ENCODE measurements around the gene TTYH2. TPM values are rescaled to one million over a fixed set of nuclear protein-coding genes. Genes with fewer than 3 reads are reported as not detected.

Gene TTYH2, protein sequence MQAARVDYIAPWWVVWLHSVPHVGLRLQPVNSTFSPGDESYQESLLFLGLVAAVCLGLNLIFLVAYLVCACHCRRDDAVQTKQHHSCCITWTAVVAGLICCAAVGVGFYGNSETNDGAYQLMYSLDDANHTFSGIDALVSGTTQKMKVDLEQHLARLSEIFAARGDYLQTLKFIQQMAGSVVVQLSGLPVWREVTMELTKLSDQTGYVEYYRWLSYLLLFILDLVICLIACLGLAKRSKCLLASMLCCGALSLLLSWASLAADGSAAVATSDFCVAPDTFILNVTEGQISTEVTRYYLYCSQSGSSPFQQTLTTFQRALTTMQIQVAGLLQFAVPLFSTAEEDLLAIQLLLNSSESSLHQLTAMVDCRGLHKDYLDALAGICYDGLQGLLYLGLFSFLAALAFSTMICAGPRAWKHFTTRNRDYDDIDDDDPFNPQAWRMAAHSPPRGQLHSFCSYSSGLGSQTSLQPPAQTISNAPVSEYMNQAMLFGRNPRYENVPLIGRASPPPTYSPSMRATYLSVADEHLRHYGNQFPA
- total RNA-seq, result 5.2 and 5.7 TPM in 2 replicates

DNA sequence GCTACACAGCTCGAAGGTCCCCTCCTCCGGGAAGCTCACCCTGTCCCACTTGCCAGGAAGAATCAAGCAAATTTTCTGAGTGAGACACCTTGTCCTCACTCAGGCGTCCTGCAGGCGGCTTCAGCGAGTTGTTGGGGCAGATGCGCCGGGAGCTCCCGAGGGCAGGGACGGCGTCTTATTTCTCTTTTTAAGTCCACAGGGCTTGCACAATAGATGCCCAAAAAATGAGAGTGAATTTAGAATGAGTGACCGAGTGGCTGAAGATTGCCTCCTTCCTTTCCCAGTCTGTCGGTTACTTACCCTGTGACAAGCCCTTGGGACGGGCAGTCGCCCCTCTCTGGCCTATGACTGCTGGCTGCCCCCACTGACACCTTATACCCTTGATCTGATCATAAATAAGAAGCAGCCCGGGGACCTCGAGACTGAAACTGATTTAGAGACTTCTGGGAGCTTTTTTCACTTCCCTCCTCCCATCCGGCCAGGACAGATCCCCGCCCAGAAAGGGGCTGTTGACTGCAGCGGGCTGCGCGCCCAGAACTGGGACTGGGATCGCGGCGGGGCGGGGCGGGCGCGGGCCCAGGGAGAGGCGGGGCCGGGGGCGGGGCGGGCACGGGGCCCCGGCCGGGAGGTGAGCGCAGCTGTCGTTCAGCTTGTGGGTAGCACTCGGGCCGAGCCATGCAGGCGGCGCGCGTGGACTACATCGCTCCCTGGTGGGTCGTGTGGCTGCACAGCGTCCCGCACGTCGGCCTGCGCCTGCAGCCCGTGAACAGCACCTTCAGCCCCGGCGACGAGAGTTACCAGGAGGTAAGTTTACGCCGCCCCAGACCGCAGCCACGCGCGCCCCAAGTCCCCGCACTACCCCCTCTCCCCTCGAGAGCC lies at the start of gene TTYH2:
TSS of gene TTYH2 (plus strand) at position 659 of the 879 bp plus-strand sequence. CDS start at position 676, 17 bp downstream.

GRCh38 chr17:74203439-74204240 lies 9.7 kb upstream of the TTYH2 start, which contains the start of gene RPL38:
Gene RPL38, plus strand, starts transcription at chr17:74203678. Its CDS starts 278 bp downstream, at chr17:74203956.

DNA sequence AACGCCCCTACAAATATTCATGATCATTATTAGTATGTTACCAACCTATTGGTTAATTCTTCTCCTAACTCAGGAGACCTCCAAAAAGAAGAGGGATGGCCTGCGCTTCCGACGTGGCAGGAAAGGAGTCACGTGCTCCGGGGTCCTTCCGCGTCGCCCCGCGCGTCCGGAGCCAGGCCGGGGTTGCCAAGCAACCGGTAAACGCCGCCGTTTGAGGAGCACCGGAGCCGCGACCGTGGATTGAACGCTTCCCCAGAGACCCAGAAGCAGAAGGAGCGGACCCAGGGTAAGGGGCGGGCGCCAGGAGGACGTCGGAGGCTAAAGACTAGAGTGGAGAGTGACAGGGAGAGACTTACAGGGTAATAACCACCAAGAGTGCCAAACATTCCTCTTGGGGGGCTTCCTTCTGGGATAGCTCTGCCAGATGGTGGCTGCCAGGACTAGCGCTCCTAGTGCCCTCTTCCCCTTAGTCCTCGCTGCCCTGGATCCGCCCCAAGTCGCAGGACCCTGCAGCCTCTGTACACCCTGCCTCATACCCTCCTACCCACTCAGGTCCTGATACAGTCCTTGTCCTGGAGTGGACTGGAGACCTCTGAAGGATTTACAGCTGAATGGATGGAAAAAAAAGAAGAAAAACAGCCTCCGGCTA lies 60.8 kb downstream of the TTYH2 start, which contains the start of gene DNAI2:
TSS of gene DNAI2 (plus strand) at position 175 of the 649 bp plus-strand sequence. CDS start 7,584 bp downstream, outside the sequence.

Other genes with a start within 250 kb of the TTYH2 start
- 3,252 and 6,020 TPM in 2 replicates for gene RPL38, start 9.9 kb upstream of the TTYH2 start, total RNA-seq
- gene DNAI2, start 60.7 kb downstream of the TTYH2 start, total RNA-seq, result not detected in 2 replicates
- not detected in 2 replicates for gene KIF19, start 112.7 kb downstream of the TTYH2 start, total RNA-seq
- gene BTBD17, start 148.3 kb downstream of the TTYH2 start, total RNA-seq, result not detected in 2 replicates
- gene GPR142, start 153.9 kb downstream of the TTYH2 start, total RNA-seq, result 0.16 TPM in 1 of 2 replicates, not detected in the other
- 0.52 and 1.1 TPM in 2 replicates for gene GPRC5C, start 218.5 kb downstream of the TTYH2 start, total RNA-seq

Data from bronchial smooth muscle cell (primary cell).